ENCODE measurements around the gene TRIP11.
"Not testable (repeated sequence)": the region's sequence is repeated elsewhere in the genome, so short reads cannot be mapped to it uniquely, and the experiment has no call there.

The TRIP11 gene

GRCh38 chr14:92039719-92040430 lies at the start of gene TRIP11:
TRIP11 (minus strand) TSS chr14:92040059; CDS start chr14:92039685, 374 bp downstream.
- peak; percentile 92 for DNase-seq

- no peak for DNase-seq
These were observed 48.6 kb upstream of the TRIP11 start for GRCh38 chr14:92088494-92088893.

GRCh38 chr14:92074555-92074954 lies 34.7 kb upstream of the TRIP11 start:
- no peak for DNase-seq

GRCh38 chr14:92058006-92058917 lies 18.4 kb upstream of the TRIP11 start:
- DNase-seq, result peak; percentile 11

- no peak for DNase-seq
These were observed 9.9 kb upstream of the TRIP11 start for GRCh38 chr14:92049781-92050180.

GRCh38 chr14:92049221-92049620 lies 9.4 kb upstream of the TRIP11 start:
- DNase-seq, result not testable (repeated sequence)

GRCh38 chr14:92045904-92046303 lies 6.0 kb upstream of the TRIP11 start:
- DNase-seq, result not testable (repeated sequence)

GRCh38 chr14:92041766-92042165 lies 1.9 kb upstream of the TRIP11 start:
- DNase-seq, result not testable (repeated sequence)

GRCh38 chr14:92041203-92041602 lies 1.3 kb upstream of the TRIP11 start:
- DNase-seq, result no peak

- DNase-seq, result peak; percentile 39
These were observed 682 bp upstream of the TRIP11 start for GRCh38 chr14:92040431-92041051.

- no peak for DNase-seq
These were observed 668 bp downstream of the TRIP11 start for GRCh38 chr14:92039063-92039718.

GRCh38 chr14:92037989-92038388 lies 1.9 kb downstream of the TRIP11 start:
- DNase-seq, result no peak

GRCh38 chr14:92035890-92036289 lies 4.0 kb downstream of the TRIP11 start:
- no peak for DNase-seq

- no peak for DNase-seq
These were observed 5.8 kb downstream of the TRIP11 start for GRCh38 chr14:92033906-92034687.

GRCh38 chr14:92033433-92033832 lies 6.4 kb downstream of the TRIP11 start:
- DNase-seq, result no peak

- no peak for DNase-seq
These were observed 13.2 kb downstream of the TRIP11 start for GRCh38 chr14:92026548-92027190.

GRCh38 chr14:92022036-92022435 lies 17.8 kb downstream of the TRIP11 start:
- no peak for DNase-seq

GRCh38 chr14:92021523-92021922 lies 18.3 kb downstream of the TRIP11 start:
- no peak for DNase-seq

GRCh38 chr14:92014040-92014439 lies 25.8 kb downstream of the TRIP11 start:
- no peak for DNase-seq

- no peak for DNase-seq
These were observed 27.6 kb downstream of the TRIP11 start for GRCh38 chr14:92012121-92012748.

- DNase-seq, result no peak
These were observed 29.2 kb downstream of the TRIP11 start for GRCh38 chr14:92010644-92011043.

Data from midbrain (tissue), 1 donor.